SK-N-MC (cell line): Measurements from ENCODE around the gene TSHZ3.

Experiments
- EZH2 ChIP-seq: fragments of 200-600 bp; sonication (generic); IDR thresholded peaks from one replicate; pipeline ENCODE4 v1.6.1; 2017; ENCODE audit warnings: antibody characterized with exemption
- FOXP2 ChIP-seq: optimal IDR thresholded peaks from 2 replicates; pipeline ENCODE3; 2011; ENCODE audit warnings: mild to moderate bottlenecking, moderate library complexity; ENCODE audit not compliant: insufficient read depth; ENCODE audit errors: extremely low read length, control extremely low read depth
- POLR2AphosphoS5 ChIP-seq: IDR thresholded peaks from 2 replicates; pipeline ENCODE4 v1.6.1; 2012; ENCODE audit warnings: mild to moderate bottlenecking, low read depth, low read length, borderline replicate concordance

- TF ChIP-seq POLR2AphosphoS5 (no peak), EZH2 (no peak), FOXP2 (no peak)
Observed at GRCh38 chr19:31392464-31392863, 43.2 kb upstream of the TSHZ3 start.
